ENCODE results near the gene ENTPD2. TPM values are rescaled to one million over a fixed set of nuclear protein-coding genes. Genes with fewer than 3 reads are reported as not detected.

ENTPD2 gene
- total RNA-seq, 2 experiments from 2014 or later = not detected

GRCh38 chr9:137025517-137025966 is 28.3 kb downstream of the ENTPD2 start:
- POLR2A ChIA-PET = interaction anchor here (1.2 kb wide), 1 partner anchor 10 kb away, joined by 5 read pairs; no protein-coding TSS in a partner anchor
- intact Hi-C loops (cut with micrococcal nuclease) = loop anchor here (5.0 kb wide), 2 partner anchors 42 to 123 kb away; no protein-coding TSS in a partner anchor
- Mint-ChIP-seq H3K27me3 (no peaks in the 10 kb centered on the region), H3K4me3 (no peak overlapping the region), H3K27ac (no peak overlapping the region), H3K36me3 (no peaks in the 10 kb centered on the region), H3K4me1 (ENCODE audit: low read depth) (peaks cover 21% of the 10 kb centered on the region), H3K9me3 (no peaks in the 10 kb centered on the region)
- DNase-seq = no peak
- CTCF ChIA-PET = interaction anchor here (1.2 to 6.8 kb wide), 2 partner anchors 12 to 39 kb away, joined by 3 to 56 read pairs; no protein-coding TSS in a partner anchor

GRCh38 chr9:137023583-137023991 is 30.3 kb downstream of the ENTPD2 start:
- Mint-ChIP-seq H3K4me1 (ENCODE audit: low read depth) (peaks cover 4% of the 10 kb centered on the region), H3K9me3 (no peaks in the 10 kb centered on the region), H3K27ac (no peak overlapping the region), H3K4me3 (no peak overlapping the region), H3K27me3 (no peaks in the 10 kb centered on the region), H3K36me3 (no peaks in the 10 kb centered on the region)
- DNase-seq = no peak
- ChIA-PET POLR2A (no interaction called here), CTCF (interaction anchor here (2.8 kb wide), 1 partner anchor 11 kb away, joined by 14 read pairs; no protein-coding TSS in a partner anchor)
- intact Hi-C loops (cut with micrococcal nuclease) = no loop called here

GRCh38 chr9:137023157-137023556 is 30.7 kb downstream of the ENTPD2 start:
- no peaks in the 10 kb centered on the region for H3K36me3 Mint-ChIP-seq
- H3K27ac Mint-ChIP-seq = no peak overlapping the region
- no peak for DNase-seq
- ChIA-PET CTCF (interaction anchor here (1.0 to 2.8 kb wide), 2 partner anchors 12 to 23 kb away, joined by 3 to 14 read pairs; partner anchors contain the start of gene NPDC1), POLR2A (no interaction called here)
- H3K27me3 Mint-ChIP-seq = no peaks in the 10 kb centered on the region
- H3K4me3 Mint-ChIP-seq = no peak overlapping the region
- intact Hi-C loops (cut with micrococcal nuclease) = no loop called here
- H3K9me3 Mint-ChIP-seq = no peaks in the 10 kb centered on the region
- H3K4me1 Mint-ChIP-seq (ENCODE audit: low read depth) = peaks cover 4% of the 10 kb centered on the region

- Mint-ChIP-seq H3K9me3 (no peaks in the 10 kb centered on the region), H3K27ac (no peak overlapping the region), H3K36me3 (no peaks in the 10 kb centered on the region), H3K4me3 (no peak overlapping the region), H3K27me3 (no peaks in the 10 kb centered on the region), H3K4me1 (ENCODE audit: low read depth) (peaks cover 4% of the 10 kb centered on the region)
- POLR2A ChIA-PET = no interaction called here
- intact Hi-C loops (cut with micrococcal nuclease) = no loop called here
- CTCF ChIA-PET = interaction anchor here (0.8 to 2.8 kb wide), 3 partner anchors 12 to 24 kb away, joined by 3 to 14 read pairs (median 3); partner anchors contain the start of gene NPDC1
- no peak for DNase-seq
Observed at GRCh38 chr9:137022662-137023008, 31.2 kb downstream of the ENTPD2 start.

GRCh38 chr9:137021979-137022661 is 31.7 kb downstream of the ENTPD2 start:
- Mint-ChIP-seq H3K27me3 (no peaks in the 10 kb centered on the region), H3K9me3 (no peaks in the 10 kb centered on the region), H3K36me3 (no peaks in the 10 kb centered on the region), H3K4me3 (no peak overlapping the region), H3K4me1 (ENCODE audit: low read depth) (peaks cover 1% of the 10 kb centered on the region), H3K27ac (no peak overlapping the region)
- ChIA-PET POLR2A (no interaction called here), CTCF (interaction anchor here (0.8 to 2.8 kb wide), 4 partner anchors 13 to 180 kb away, joined by 3 to 14 read pairs (median 4); partner anchors contain the start of genes AJM1 and NPDC1)
- peak; percentile 89 for DNase-seq
- intact Hi-C loops (cut with micrococcal nuclease) = no loop called here

- H3K36me3 Mint-ChIP-seq = no peaks in the 10 kb centered on the region
- POLR2A ChIA-PET = no interaction called here
- no peaks in the 10 kb centered on the region for H3K9me3 Mint-ChIP-seq
Observed at GRCh38 chr9:137021568-137021978, 32.3 kb downstream of the ENTPD2 start.

GRCh38 chr9:137020771-137021567 is 32.9 kb downstream of the ENTPD2 start:
- Mint-ChIP-seq H3K4me1 (ENCODE audit: low read depth) (no peaks in the 10 kb centered on the region), H3K9me3 (no peaks in the 10 kb centered on the region), H3K36me3 (no peaks in the 10 kb centered on the region), H3K4me3 (no peak overlapping the region), H3K27ac (no peak overlapping the region), H3K27me3 (no peaks in the 10 kb centered on the region)
- intact Hi-C loops (cut with micrococcal nuclease) = no loop called here
- DNase-seq = no peak
- POLR2A ChIA-PET = no interaction called here
- CTCF ChIA-PET = interaction anchor here (2.3 to 2.8 kb wide), 2 partner anchors 9 to 14 kb away, joined by 12 to 14 read pairs; no protein-coding TSS in a partner anchor

More at GRCh38 chr9:137021568-137021978, 32.3 kb downstream of the ENTPD2 start:
- Mint-ChIP-seq H3K4me3 (no peak overlapping the region), H3K4me1 (ENCODE audit: low read depth) (no peaks in the 10 kb centered on the region), H3K27ac (no peak overlapping the region), H3K27me3 (no peaks in the 10 kb centered on the region)
- CTCF ChIA-PET = interaction anchor here (0.8 to 2.8 kb wide), 3 partner anchors 8 to 180 kb away, joined by 4 to 14 read pairs (median 12); partner anchors contain the start of gene AJM1
- intact Hi-C loops (cut with micrococcal nuclease) = no loop called here
- no peak for DNase-seq

- Mint-ChIP-seq H3K27ac (no peak overlapping the region), H3K36me3 (no peaks in the 10 kb centered on the region), H3K27me3 (no peaks in the 10 kb centered on the region), H3K9me3 (no peaks in the 10 kb centered on the region), H3K4me1 (ENCODE audit: low read depth) (no peaks in the 10 kb centered on the region), H3K4me3 (no peak overlapping the region)
- POLR2A ChIA-PET = no interaction called here
- CTCF ChIA-PET = interaction anchor here (2.3 kb wide), 1 partner anchor 10 kb away, joined by 12 read pairs; no protein-coding TSS in a partner anchor
- no peak for DNase-seq
- intact Hi-C loops (cut with micrococcal nuclease) = no loop called here
Observed at GRCh38 chr9:137019891-137020683, 33.8 kb downstream of the ENTPD2 start.

- H3K4me1 Mint-ChIP-seq (ENCODE audit: low read depth) = no peaks in the 10 kb centered on the region
- H3K27me3 Mint-ChIP-seq = no peaks in the 10 kb centered on the region
- H3K36me3 Mint-ChIP-seq = no peaks in the 10 kb centered on the region
- no peak overlapping the region for H3K4me3 Mint-ChIP-seq
- no peaks in the 10 kb centered on the region for H3K9me3 Mint-ChIP-seq
- intact Hi-C loops (cut with micrococcal nuclease) = no loop called here
- ChIA-PET CTCF (interaction anchor here (1.1 kb wide), 1 partner anchor 28 kb away, joined by 3 read pairs; the partner anchor contains the start of gene NPDC1), POLR2A (no interaction called here)
- no peak overlapping the region for H3K27ac Mint-ChIP-seq
- DNase-seq = no peak
Observed at GRCh38 chr9:137018761-137019559, 34.9 kb downstream of the ENTPD2 start.

GRCh38 chr9:137017791-137018497 is 35.9 kb downstream of the ENTPD2 start:
- POLR2A ChIA-PET = no interaction called here
- no peak for DNase-seq
- CTCF ChIA-PET = no interaction called here
- no peak overlapping the region for H3K4me3 Mint-ChIP-seq
- intact Hi-C loops (cut with micrococcal nuclease) = no loop called here
- H3K36me3 Mint-ChIP-seq = no peaks in the 10 kb centered on the region
- no peaks in the 10 kb centered on the region for H3K9me3 Mint-ChIP-seq
- no peak overlapping the region for H3K27ac Mint-ChIP-seq
- no peaks in the 10 kb centered on the region for H3K27me3 Mint-ChIP-seq
- H3K4me1 Mint-ChIP-seq (ENCODE audit: low read depth) = no peaks in the 10 kb centered on the region

GRCh38 chr9:137017071-137017470 is 36.8 kb downstream of the ENTPD2 start:
- DNase-seq = no peak
- intact Hi-C loops (cut with micrococcal nuclease) = no loop called here
- CTCF ChIA-PET = no interaction called here
- Mint-ChIP-seq H3K27ac (no peak overlapping the region), H3K36me3 (no peaks in the 10 kb centered on the region), H3K4me1 (ENCODE audit: low read depth) (no peaks in the 10 kb centered on the region), H3K9me3 (no peaks in the 10 kb centered on the region), H3K4me3 (no peak overlapping the region), H3K27me3 (no peaks in the 10 kb centered on the region)
- POLR2A ChIA-PET = no interaction called here
